ENCODE measurements around the gene AQP2.
"Not testable (repeated sequence)": the region's sequence is repeated elsewhere in the genome, so short reads cannot be mapped to it uniquely, and the experiment has no call there.

Gene AQP2

DNA sequence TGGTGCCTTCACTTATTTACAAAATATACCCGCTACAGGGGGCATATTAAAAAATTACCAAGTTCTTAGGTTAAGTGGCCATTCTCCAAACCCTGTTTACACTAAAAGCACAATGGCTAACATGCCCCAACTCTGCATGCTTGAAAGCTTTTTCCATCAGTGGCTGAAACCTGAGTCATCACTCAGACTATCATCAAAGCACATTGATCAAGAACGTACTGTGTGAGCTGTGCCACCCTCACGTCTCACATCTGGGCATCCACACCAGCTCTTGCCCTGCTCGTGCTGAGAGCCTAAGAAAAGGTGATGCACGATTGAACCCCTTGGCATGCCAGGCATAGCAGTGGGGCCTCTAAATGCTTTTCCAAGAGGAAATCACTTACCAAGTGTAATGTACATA is 35.4 kb downstream of the AQP2 start:
- H3K4me1 ChIP-seq (ENCODE audit: insufficient read depth, low read length, poor library complexity, severe bottlenecking): no peaks in the 10 kb centered on the region
- H2AFZ ChIP-seq (ENCODE audit: low read length): no peak overlapping the region
- no peaks in the 10 kb centered on the region for H3K27me3 ChIP-seq (ENCODE audit: insufficient read depth, low read length, poor library complexity, severe bottlenecking)
- H3K9ac ChIP-seq (ENCODE audit: low read depth, low read length, poor library complexity, severe bottlenecking): no peak overlapping the region
- TF ChIP-seq, protein P1, sequence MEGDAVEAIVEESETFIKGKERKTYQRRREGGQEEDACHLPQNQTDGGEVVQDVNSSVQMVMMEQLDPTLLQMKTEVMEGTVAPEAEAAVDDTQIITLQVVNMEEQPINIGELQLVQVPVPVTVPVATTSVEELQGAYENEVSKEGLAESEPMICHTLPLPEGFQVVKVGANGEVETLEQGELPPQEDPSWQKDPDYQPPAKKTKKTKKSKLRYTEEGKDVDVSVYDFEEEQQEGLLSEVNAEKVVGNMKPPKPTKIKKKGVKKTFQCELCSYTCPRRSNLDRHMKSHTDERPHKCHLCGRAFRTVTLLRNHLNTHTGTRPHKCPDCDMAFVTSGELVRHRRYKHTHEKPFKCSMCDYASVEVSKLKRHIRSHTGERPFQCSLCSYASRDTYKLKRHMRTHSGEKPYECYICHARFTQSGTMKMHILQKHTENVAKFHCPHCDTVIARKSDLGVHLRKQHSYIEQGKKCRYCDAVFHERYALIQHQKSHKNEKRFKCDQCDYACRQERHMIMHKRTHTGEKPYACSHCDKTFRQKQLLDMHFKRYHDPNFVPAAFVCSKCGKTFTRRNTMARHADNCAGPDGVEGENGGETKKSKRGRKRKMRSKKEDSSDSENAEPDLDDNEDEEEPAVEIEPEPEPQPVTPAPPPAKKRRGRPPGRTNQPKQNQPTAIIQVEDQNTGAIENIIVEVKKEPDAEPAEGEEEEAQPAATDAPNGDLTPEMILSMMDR (conservative IDR thresholded peaks at IDR 0.05; ENCODE audit: low read length): no peak
- no peak for TF ChIP-seq EZH2phosphoT487 (IDR thresholded peaks at IDR 0.05; ENCODE audit: borderline replicate concordance)
- no peak overlapping the region for H3K4me2 ChIP-seq (ENCODE audit: low read depth, low read length, poor library complexity, severe bottlenecking)
- H4K20me1 ChIP-seq (ENCODE audit: insufficient read depth, low read length, poor library complexity, severe bottlenecking): no peaks in the 10 kb centered on the region
- H3K9me3 ChIP-seq (ENCODE audit: insufficient read depth, low read depth, low read length): no peaks in the 10 kb centered on the region
- H3F3A ChIP-seq (ENCODE audit: low read depth): no peaks in the 10 kb centered on the region
- no peaks in the 10 kb centered on the region for H3K79me2 ChIP-seq (ENCODE audit: insufficient read depth, low read length)
- H3K4me3 ChIP-seq (ENCODE audit: low read length, poor library complexity, severe bottlenecking): no peak overlapping the region
- peaks cover 55% of the 10 kb centered on the region; the same call in 1 of the 2 replicates for H3K36me3 ChIP-seq (ENCODE audit: insufficient read depth, low read length)
- H3K9me2 ChIP-seq (replicated peaks; ENCODE audit: low read depth, low read length): no peaks in the 10 kb centered on the region

DNA sequence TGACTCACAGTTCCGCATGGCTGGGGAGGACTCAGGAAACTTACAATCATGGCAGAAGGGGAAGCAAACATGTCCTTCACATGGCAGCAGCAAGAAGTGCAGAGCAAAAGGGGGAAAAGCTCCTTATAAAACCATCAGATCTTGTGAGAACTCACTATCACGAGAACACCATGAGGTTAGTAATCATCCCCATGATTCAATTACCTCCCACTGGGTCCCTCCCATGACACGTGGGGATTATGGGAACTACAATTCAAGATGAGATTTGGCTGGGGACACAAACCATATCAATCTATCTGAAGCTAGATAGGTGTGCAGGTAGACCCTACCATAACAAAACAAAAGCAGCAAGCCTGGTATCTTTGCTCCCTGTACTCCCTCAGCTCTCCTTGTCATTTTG is 35.9 kb downstream of the AQP2 start:
- peaks cover 57% of the 10 kb centered on the region; the same call in 1 of the 2 replicates for H3K36me3 ChIP-seq (ENCODE audit: insufficient read depth, low read length)
- H2AFZ ChIP-seq (ENCODE audit: low read length); H3K4me2 ChIP-seq (ENCODE audit: low read depth, low read length, poor library complexity, severe bottlenecking); H3K27me3 ChIP-seq (ENCODE audit: insufficient read depth, low read length, poor library complexity, severe bottlenecking); H3K9me3 ChIP-seq (ENCODE audit: insufficient read depth, low read depth, low read length); H3K79me2 ChIP-seq (ENCODE audit: insufficient read depth, low read length); H3K9me2 ChIP-seq (replicated peaks; ENCODE audit: low read depth, low read length); H4K20me1 ChIP-seq (ENCODE audit: insufficient read depth, low read length, poor library complexity, severe bottlenecking); H3K4me3 ChIP-seq (ENCODE audit: low read length, poor library complexity, severe bottlenecking); H3K9ac ChIP-seq (ENCODE audit: low read depth, low read length, poor library complexity, severe bottlenecking); H3K4me1 ChIP-seq (ENCODE audit: insufficient read depth, low read length, poor library complexity, severe bottlenecking); H3F3A ChIP-seq (ENCODE audit: low read depth): not testable (repeated sequence)

DNA sequence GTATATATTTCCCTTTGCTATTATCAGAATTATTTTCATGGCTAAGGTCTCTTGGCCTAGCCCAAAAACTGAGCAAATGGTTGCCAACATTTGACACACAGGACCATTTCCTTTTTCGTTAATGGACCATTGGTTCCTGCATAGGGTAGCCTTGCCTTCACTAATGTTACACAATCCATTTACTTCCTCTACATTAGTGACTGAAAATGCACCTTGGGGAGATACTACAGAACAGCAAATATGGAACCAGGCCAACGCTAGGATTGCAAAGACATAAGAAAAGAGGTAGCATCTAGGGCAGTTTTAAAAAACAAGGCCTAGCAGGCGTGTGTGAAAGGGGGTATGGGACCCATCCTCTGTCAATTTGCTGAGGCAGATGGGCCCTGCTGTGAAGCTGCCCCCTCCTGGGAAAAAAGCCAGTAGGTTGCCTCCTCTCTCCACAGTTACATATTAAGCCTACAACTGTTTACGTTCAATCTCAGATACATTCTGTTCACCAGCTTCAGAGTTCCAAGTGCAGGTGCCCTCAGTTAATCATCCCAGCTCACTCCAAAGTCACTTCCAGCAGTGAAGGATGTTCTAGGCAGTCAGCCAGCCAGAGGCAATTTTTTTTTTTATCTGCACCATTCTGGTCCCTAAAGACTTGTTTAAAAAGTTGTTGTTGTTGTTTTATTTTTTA is 37.2 kb downstream of the AQP2 start:
- Histone ChIP-seq H3K9ac (ENCODE audit: low read depth, low read length, poor library complexity, severe bottlenecking) (no peak overlapping the region), H3K9me2 (replicated peaks; ENCODE audit: low read depth, low read length) (no peaks in the 10 kb centered on the region), H3K27me3 (ENCODE audit: insufficient read depth, low read length, poor library complexity, severe bottlenecking) (no peaks in the 10 kb centered on the region), H3K4me2 (ENCODE audit: low read depth, low read length, poor library complexity, severe bottlenecking) (no peak overlapping the region), H3K9me3 (ENCODE audit: insufficient read depth, low read depth, low read length) (no peaks in the 10 kb centered on the region), H3F3A (ENCODE audit: low read depth) (no peaks in the 10 kb centered on the region), H3K36me3 (ENCODE audit: insufficient read depth, low read length) (peaks cover 70% of the 10 kb centered on the region; the same call in 1 of the 2 replicates), H3K4me1 (ENCODE audit: insufficient read depth, low read length, poor library complexity, severe bottlenecking) (no peaks in the 10 kb centered on the region), H3K79me2 (ENCODE audit: insufficient read depth, low read length) (no peaks in the 10 kb centered on the region), H3K4me3 (ENCODE audit: low read length, poor library complexity, severe bottlenecking) (no peak overlapping the region), H2AFZ (ENCODE audit: low read length) (no peak overlapping the region), H4K20me1 (ENCODE audit: insufficient read depth, low read length, poor library complexity, severe bottlenecking) (no peaks in the 10 kb centered on the region)
- TF ChIP-seq, protein P1 (conservative IDR thresholded peaks at IDR 0.05; ENCODE audit: low read length): no peak
- no peak for TF ChIP-seq EZH2phosphoT487 (IDR thresholded peaks at IDR 0.05; ENCODE audit: borderline replicate concordance)

DNA sequence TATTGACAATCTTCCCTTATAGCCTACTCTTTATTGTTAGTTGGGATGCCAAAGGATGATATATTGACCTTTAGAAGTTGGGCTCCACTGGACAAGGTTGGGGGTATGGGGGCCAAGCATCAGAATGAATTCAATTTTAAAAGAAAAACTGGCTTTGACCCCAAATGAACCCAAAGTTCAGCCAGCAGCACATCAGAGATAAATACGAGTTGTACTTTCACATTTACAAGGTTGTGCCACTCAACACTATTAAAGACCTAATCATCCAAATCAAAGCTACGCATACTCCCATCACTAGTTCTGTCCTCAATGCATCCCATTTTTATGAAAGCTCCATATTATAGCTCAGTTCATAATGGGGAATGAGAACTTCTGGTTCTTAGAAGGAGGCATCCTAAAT is 38.9 kb downstream of the AQP2 start:
- H3K36me3 ChIP-seq (ENCODE audit: insufficient read depth, low read length): peaks cover 86% of the 10 kb centered on the region; the same call in 1 of the 2 replicates
- H3K9me2 ChIP-seq (replicated peaks; ENCODE audit: low read depth, low read length); H3K27me3 ChIP-seq (ENCODE audit: insufficient read depth, low read length, poor library complexity, severe bottlenecking); H3F3A ChIP-seq (ENCODE audit: low read depth); H3K4me1 ChIP-seq (ENCODE audit: insufficient read depth, low read length, poor library complexity, severe bottlenecking); H3K9me3 ChIP-seq (ENCODE audit: insufficient read depth, low read depth, low read length); H3K79me2 ChIP-seq (ENCODE audit: insufficient read depth, low read length); H3K9ac ChIP-seq (ENCODE audit: low read depth, low read length, poor library complexity, severe bottlenecking); H4K20me1 ChIP-seq (ENCODE audit: insufficient read depth, low read length, poor library complexity, severe bottlenecking); H2AFZ ChIP-seq (ENCODE audit: low read length); H3K4me2 ChIP-seq (ENCODE audit: low read depth, low read length, poor library complexity, severe bottlenecking); H3K4me3 ChIP-seq (ENCODE audit: low read length, poor library complexity, severe bottlenecking): not testable (repeated sequence)
